ENCODE results near the gene ZIC1.

The ZIC1 gene

DNA sequence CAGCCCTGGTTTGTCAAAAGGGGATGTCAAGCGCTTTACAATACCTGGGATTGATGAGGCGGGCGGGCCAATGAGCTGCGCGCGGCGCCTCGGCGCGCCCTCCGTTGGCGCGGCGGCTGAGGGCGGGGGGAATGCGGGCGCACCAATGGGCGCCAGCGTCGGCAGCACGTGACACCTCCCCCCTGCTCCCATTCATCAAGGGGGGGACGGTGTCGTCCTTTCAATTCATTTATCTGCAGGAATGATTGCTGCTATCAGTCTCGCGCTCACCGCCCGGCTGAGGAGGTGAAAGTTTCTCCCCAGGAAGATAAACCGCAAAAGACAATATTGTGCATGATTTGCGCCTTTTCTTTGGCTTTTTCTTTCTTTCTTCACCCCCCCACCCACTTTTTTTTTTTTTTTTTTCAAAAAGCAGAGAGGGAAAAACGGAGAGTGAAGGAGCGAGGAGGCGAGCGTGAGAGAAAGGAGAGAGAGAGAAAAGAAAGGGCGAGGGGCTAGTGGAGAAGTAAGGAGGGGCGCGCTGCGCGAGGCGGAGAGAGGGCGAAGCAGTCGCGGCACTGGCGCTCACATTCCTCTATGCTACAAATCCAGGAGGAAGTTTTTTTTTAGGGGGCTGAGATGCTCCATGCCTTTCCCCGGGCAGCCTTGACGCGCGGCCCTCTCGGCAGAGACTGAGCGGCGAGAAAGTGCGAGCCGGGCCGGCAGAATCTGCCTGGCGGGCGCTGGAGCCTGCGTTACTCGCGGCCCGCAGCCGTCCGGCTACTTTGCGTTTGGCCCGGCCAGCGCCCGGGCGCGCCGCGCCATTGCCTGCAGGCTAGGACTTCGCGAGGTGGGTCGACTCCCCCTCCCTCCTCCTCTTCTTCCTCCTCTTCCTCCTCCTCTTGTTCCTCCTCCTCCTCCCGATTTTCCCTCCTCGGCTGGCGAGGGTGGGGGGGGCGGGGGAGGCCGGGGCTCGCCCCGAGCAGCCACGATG is at the start of gene ZIC1:
TSS of gene ZIC1 (plus strand) at position 223 of the 973 bp plus-strand sequence. CDS start at position 971, 748 bp downstream.
- Mint-ChIP-seq H3K27ac (no peak within 1 kb of the TSS), H3K27me3 (peaks cover 23% of the 10 kb centered on the region), H3K36me3 (peaks cover 6% of the 10 kb centered on the region), H3K9me3 (peaks cover 3% of the 10 kb centered on the region), H3K4me3 (no peak within 1 kb of the TSS), H3K4me1 (peaks cover 7% of the 10 kb centered on the region)
- no peak for DNase-seq (ENCODE audit: low spot score in 2 of 2)
- ATAC-seq (ENCODE audit: low read depth), result no peak

DNA sequence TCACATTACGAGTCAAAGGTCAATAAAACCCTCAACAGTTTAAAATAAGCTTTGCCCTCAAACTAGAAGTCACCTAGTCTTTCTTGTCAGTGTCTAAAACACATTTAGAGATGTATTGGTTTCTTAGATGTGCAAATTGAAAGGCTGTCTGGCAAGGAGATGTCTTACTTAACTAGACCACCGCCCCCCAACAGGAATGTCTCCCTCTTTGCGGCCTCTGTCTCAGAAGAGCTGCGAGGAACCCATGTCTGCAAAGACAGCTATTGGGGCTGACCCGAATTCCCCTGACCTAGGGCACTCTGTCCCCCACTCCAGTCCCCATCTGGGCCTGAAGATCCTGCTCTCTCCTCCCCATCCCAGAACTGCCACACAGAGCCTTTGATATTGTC is 49.1 kb upstream of the ZIC1 start:
- no peak for DNase-seq (ENCODE audit: low spot score in 2 of 2)
- peaks cover 22% of the 10 kb centered on the region for H3K27me3 Mint-ChIP-seq
- H3K36me3 Mint-ChIP-seq, result no peaks in the 10 kb centered on the region
- no peaks in the 10 kb centered on the region for H3K4me1 Mint-ChIP-seq
- no peak overlapping the region for H3K4me3 Mint-ChIP-seq
- no peak for ATAC-seq (ENCODE audit: low read depth)
- no peak overlapping the region for H3K27ac Mint-ChIP-seq
- peaks cover 5% of the 10 kb centered on the region for H3K9me3 Mint-ChIP-seq

- Mint-ChIP-seq H3K4me3 (no peak overlapping the region), H3K36me3 (no peaks in the 10 kb centered on the region), H3K27ac (no peak overlapping the region), H3K9me3 (peaks cover 5% of the 10 kb centered on the region), H3K27me3 (peaks cover 19% of the 10 kb centered on the region), H3K4me1 (no peaks in the 10 kb centered on the region)
- ATAC-seq (ENCODE audit: low read depth) (no peak), DNase-seq (ENCODE audit: low spot score in 2 of 2) (no peak)
Measured at GRCh38 chr3:147360646-147361453, 48.3 kb upstream of the ZIC1 start.

GRCh38 chr3:147361454-147362420 is 47.4 kb upstream of the ZIC1 start:
- Mint-ChIP-seq H3K27me3 (peaks cover 17% of the 10 kb centered on the region), H3K4me3 (no peak overlapping the region), H3K4me1 (no peaks in the 10 kb centered on the region), H3K9me3 (peaks cover 5% of the 10 kb centered on the region), H3K36me3 (no peaks in the 10 kb centered on the region), H3K27ac (no peak overlapping the region)
- no peak for ATAC-seq (ENCODE audit: low read depth)
- DNase-seq (ENCODE audit: low spot score in 2 of 2), result no peak

DNA sequence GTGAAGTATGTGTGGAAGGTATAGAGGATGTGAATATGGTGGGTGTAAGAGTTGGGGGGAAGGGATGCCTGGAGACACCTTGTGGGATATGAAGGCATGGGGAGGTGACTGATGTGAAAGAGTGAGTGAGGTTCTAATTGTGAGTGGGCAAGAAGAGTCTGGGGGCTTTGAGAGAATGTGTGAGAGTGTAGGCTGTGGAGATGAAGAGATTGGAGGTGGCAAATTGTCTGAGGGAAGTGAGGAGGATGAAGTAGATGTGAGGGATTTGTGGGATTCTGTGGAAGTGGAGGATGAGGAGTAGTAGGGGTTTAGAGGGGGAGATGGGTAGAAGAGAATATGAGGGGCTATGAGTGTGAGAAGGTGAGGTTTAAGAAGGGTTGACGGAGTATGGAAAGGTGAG is 44.4 kb upstream of the ZIC1 start:
- Mint-ChIP-seq H3K4me3 (no peak overlapping the region), H3K36me3 (no peaks in the 10 kb centered on the region), H3K4me1 (no peaks in the 10 kb centered on the region), H3K9me3 (peaks cover 5% of the 10 kb centered on the region), H3K27ac (no peak overlapping the region), H3K27me3 (peaks cover 19% of the 10 kb centered on the region)
- no peak for ATAC-seq (ENCODE audit: low read depth)
- no peak for DNase-seq (ENCODE audit: low spot score in 2 of 2)

DNA sequence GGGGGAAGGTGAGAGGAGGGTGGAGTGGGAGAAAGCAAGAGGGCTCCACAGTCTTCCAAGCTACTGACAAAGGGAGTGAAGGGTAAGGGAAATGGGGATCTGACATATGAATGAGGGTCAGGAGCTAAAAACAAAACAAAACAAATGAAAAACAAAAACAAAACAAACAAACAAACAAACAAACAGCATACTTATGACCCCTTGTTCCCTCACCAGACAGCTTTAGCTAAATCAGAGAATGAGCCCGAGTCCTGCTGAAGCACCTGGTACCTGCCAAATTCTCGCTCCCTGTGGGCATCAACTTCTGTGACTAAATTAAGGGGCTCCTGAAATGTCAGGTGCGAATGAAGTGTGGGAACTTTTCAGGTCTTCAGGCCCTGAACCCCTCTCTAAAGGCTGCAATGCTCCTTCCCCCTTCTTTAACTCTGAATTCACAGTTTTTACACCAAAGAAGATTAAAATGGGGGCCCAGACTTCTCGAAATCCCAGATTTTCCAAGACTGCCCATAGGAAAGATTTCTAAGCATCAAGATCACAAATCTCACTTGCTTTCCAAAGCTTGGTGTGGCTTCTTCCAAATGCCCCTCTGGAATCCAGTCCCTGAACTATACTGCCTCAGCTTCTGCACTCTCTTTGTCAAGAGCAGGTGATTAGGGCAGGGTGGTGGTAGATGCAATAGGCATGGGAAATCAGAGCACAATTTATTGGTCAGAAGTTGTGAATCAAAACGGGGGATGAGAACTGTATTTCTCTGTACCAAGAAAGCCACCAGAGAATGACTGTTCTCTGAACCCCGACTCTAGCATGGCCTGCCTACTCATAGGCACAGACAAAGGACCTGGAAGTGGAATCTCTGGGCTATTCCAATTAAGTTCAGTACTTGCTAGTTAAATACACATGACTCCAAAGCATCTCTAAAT is 43.7 kb upstream of the ZIC1 start:
- ATAC-seq (ENCODE audit: low read depth) (no peak), DNase-seq (ENCODE audit: low spot score in 2 of 2) (no peak)
- no peak overlapping the region for H3K4me3 Mint-ChIP-seq
- no peak overlapping the region for H3K27ac Mint-ChIP-seq
- H3K9me3 Mint-ChIP-seq, result peaks cover 5% of the 10 kb centered on the region
- no peaks in the 10 kb centered on the region for H3K4me1 Mint-ChIP-seq
- no peaks in the 10 kb centered on the region for H3K36me3 Mint-ChIP-seq
- H3K27me3 Mint-ChIP-seq, result peaks cover 26% of the 10 kb centered on the region

DNA sequence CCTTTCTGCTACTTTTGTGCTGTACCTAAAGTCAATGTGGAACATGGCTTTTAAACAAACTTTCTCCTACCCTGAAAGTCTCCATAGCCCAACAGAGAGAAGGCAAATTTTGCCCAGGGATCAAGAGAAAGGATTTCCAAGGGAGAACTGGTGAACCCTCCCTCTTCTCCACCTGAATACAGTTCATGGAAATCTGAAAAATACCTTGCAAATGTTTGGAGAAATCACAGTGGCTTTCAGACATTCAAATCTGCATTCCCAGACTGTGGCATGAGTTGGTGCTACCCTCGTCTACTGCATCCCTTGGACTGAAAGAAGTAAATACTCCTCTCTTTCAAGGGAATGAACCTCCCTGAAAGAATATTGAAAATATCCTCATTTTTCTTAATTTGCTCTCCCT is 41.5 kb upstream of the ZIC1 start:
- peaks cover 2% of the 10 kb centered on the region for H3K36me3 Mint-ChIP-seq
- peaks cover 6% of the 10 kb centered on the region for H3K9me3 Mint-ChIP-seq
- H3K4me1 Mint-ChIP-seq, result no peaks in the 10 kb centered on the region
- no peak overlapping the region for H3K27ac Mint-ChIP-seq
- ATAC-seq (ENCODE audit: low read depth) (no peak), DNase-seq (ENCODE audit: low spot score in 2 of 2) (no peak)
- no peak overlapping the region for H3K4me3 Mint-ChIP-seq
- H3K27me3 Mint-ChIP-seq, result peaks cover 27% of the 10 kb centered on the region

- DNase-seq (ENCODE audit: low spot score in 2 of 2) (no peak), ATAC-seq (ENCODE audit: low read depth) (no peak)
- Mint-ChIP-seq H3K36me3 (peaks cover 2% of the 10 kb centered on the region), H3K9me3 (peaks cover 6% of the 10 kb centered on the region), H3K27me3 (peaks cover 28% of the 10 kb centered on the region), H3K4me3 (no peak overlapping the region), H3K4me1 (no peaks in the 10 kb centered on the region), H3K27ac (no peak overlapping the region)
Measured at GRCh38 chr3:147368151-147368550, 41.0 kb upstream of the ZIC1 start.

DNA sequence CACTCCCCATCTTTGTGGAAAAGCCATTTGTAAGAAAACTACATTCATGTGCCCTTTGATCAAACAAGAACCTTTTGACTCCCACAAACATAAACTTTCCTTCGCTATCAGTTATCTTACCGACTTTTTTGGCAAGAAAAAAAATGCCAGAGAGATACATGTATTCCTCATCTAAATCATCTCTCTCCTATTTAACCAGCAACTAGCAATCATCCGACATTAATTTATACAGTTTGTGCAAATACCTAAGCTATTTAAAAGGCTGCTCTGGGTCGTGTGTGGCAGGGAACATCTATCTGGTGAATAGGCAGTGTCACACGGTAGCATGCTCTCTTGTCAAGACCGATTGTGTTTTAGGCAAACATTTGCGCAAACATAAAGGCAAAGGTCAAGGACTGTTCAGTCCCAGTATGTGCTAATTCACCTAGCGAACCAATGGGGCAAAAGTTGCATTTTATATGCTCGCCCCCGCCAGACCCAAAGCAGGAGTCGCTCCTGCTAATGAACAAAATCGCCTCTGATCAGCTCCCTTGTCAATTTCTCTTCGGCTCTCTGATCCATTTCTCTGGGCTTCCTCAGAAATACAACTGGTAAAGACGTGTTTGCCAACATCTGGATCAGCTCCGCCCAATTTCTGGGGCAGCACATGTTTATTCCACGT is 40.5 kb upstream of the ZIC1 start:
- H3K27me3 Mint-ChIP-seq, result peaks cover 32% of the 10 kb centered on the region
- H3K9me3 Mint-ChIP-seq, result peaks cover 6% of the 10 kb centered on the region

DNA sequence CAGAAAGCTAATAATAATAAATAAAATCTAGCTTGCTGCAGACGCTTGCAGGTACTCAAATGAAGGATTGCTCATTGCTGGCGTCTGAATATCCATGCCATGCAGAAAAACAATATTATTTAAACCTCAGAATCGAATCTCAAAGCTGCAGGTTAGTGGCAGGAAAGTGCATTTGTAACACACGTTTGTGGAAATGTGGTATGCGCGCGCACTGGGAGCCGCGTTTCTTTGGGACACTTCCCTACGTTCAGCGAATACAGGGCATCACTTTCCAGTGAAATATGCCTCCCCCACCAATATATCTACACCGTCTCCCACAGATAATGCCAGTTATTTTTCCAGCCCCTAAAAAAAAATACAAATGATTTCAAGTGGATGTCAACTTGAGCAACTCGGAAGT is 39.9 kb upstream of the ZIC1 start:
- Mint-ChIP-seq H3K36me3 (peaks cover 2% of the 10 kb centered on the region), H3K27ac (no peak overlapping the region), H3K4me1 (no peaks in the 10 kb centered on the region), H3K4me3 (no peak overlapping the region), H3K9me3 (peaks cover 6% of the 10 kb centered on the region), H3K27me3 (peaks cover 35% of the 10 kb centered on the region)
- no peak for DNase-seq (ENCODE audit: low spot score in 2 of 2)
- ATAC-seq (ENCODE audit: low read depth), result no peak

More for the DNA sequence above, 40.5 kb upstream of the ZIC1 start:
- Mint-ChIP-seq H3K4me1 (no peaks in the 10 kb centered on the region), H3K36me3 (peaks cover 2% of the 10 kb centered on the region), H3K4me3 (no peak overlapping the region), H3K27ac (no peak overlapping the region)
- ATAC-seq (ENCODE audit: low read depth) (no peak), DNase-seq (ENCODE audit: low spot score in 2 of 2) (no peak)

DNA sequence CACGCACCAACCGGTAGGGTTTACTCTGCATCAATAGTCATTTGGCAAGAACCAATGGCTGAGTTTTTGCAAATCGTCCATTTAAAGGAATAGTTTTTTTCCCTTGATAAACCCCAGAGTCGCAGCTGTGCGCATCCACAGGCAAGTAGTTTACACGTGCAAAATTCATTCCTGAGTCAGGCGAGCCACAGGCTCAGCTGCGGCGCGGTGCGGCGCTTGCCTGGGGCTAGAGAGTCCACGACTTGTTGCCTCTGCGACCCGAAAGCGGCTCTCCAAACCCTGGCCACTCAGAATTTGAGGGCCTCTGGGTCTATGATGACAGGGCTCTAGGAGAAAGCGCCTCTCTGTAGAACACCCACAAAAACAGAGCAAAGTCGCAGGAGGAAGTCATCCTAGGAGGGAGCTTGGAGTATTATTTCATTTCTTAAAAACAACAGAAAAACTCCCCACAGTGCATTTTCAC is 39.5 kb upstream of the ZIC1 start:
- DNase-seq (ENCODE audit: low spot score in 2 of 2) (no peak), ATAC-seq (ENCODE audit: low read depth) (no peak)
- Mint-ChIP-seq H3K9me3 (peaks cover 3% of the 10 kb centered on the region), H3K36me3 (peaks cover 2% of the 10 kb centered on the region), H3K27me3 (peaks cover 34% of the 10 kb centered on the region), H3K27ac (no peak overlapping the region), H3K4me3 (no peak overlapping the region), H3K4me1 (no peaks in the 10 kb centered on the region)

- ATAC-seq (ENCODE audit: low read depth), result no peak
- H3K27ac Mint-ChIP-seq, result no peak overlapping the region
Measured at GRCh38 chr3:147370349-147370748, 38.8 kb upstream of the ZIC1 start.

More at GRCh38 chr3:147370349-147370748, 38.8 kb upstream of the ZIC1 start:
- no peak overlapping the region for H3K4me3 Mint-ChIP-seq
- H3K27me3 Mint-ChIP-seq, result peaks cover 31% of the 10 kb centered on the region
- peaks cover 2% of the 10 kb centered on the region for H3K36me3 Mint-ChIP-seq
- H3K4me1 Mint-ChIP-seq, result no peaks in the 10 kb centered on the region
- DNase-seq (ENCODE audit: low spot score in 2 of 2), result no peak
- H3K9me3 Mint-ChIP-seq, result peaks cover 2% of the 10 kb centered on the region

Data from memory B cell (primary cell).